Left hindlimb (tissue), 1 donor: ENCODE measurements around the gene TSPAN2.
A peak's percentile ranks its signal among the peaks of the same experiment; 100 is the strongest.

Source experiments
- DNase-seq: peaks from one replicate; pipeline ENCODE4 v3.0.0-alpha.2; 2018

TSPAN2 gene

GRCh38 chr1:115112496-115113375, 23.4 kb upstream of the TSPAN2 start:
- peak; percentile 55 for DNase-seq

- DNase-seq, result no peak
These were observed 18.4 kb upstream of the TSPAN2 start for GRCh38 chr1:115107516-115108260.

GRCh38 chr1:115105831-115106230, 16.5 kb upstream of the TSPAN2 start:
- DNase-seq, result no peak

GRCh38 chr1:115099693-115100050, 10.4 kb upstream of the TSPAN2 start:
- DNase-seq, result no peak

GRCh38 chr1:115098979-115099692, 9.8 kb upstream of the TSPAN2 start:
- no peak for DNase-seq

- DNase-seq, result no peak
These were observed 2.9 kb upstream of the TSPAN2 start for GRCh38 chr1:115092175-115092574.

- DNase-seq, result no peak
These were observed 2.3 kb upstream of the TSPAN2 start for GRCh38 chr1:115091572-115091971.

GRCh38 chr1:115090956-115091355, 1.7 kb upstream of the TSPAN2 start:
- no peak for DNase-seq

GRCh38 chr1:115090540-115090939, 1.2 kb upstream of the TSPAN2 start:
- DNase-seq, result no peak

GRCh38 chr1:115090186-115090490, 835 bp upstream of the TSPAN2 start:
- DNase-seq, result no peak

- no peak for DNase-seq
These were observed 358 bp downstream of the TSPAN2 start for GRCh38 chr1:115088871-115089419.

- no peak for DNase-seq
These were observed 1.1 kb downstream of the TSPAN2 start for GRCh38 chr1:115088115-115088778.

GRCh38 chr1:115086176-115086830, 3.0 kb downstream of the TSPAN2 start:
- no peak for DNase-seq

GRCh38 chr1:115084902-115085511, 4.3 kb downstream of the TSPAN2 start:
- DNase-seq, result peak; percentile 49

GRCh38 chr1:115082949-115083348, 6.4 kb downstream of the TSPAN2 start:
- no peak for DNase-seq

GRCh38 chr1:115078708-115079107, 10.6 kb downstream of the TSPAN2 start:
- no peak for DNase-seq

- no peak for DNase-seq
These were observed 11.3 kb downstream of the TSPAN2 start for GRCh38 chr1:115077984-115078330.

GRCh38 chr1:115077286-115077983, 11.9 kb downstream of the TSPAN2 start:
- DNase-seq, result no peak

- DNase-seq, result no peak
These were observed 12.9 kb downstream of the TSPAN2 start for GRCh38 chr1:115076384-115076915.

- peak; percentile 65 for DNase-seq
These were observed 14.3 kb downstream of the TSPAN2 start for GRCh38 chr1:115074839-115075534.
